ENCODE measurements around the gene GDPD1. TPM values are rescaled to one million over a fixed set of nuclear protein-coding genes. Genes with fewer than 3 reads are reported as not detected.
"Not testable (repeated sequence)": the region's sequence is repeated elsewhere in the genome, so short reads cannot be mapped to it uniquely, and the experiment has no call there.

The GDPD1 gene
- polyA plus RNA-seq, 1 donor from 2014 or later: 40.1 TPM

- Histone ChIP-seq H3K79me2 (replicated peaks; ENCODE audit: insufficient read depth, low read length) (no peaks in the 10 kb centered on the region), H3K36me3 (ENCODE audit: insufficient read depth, low read length) (no peaks in the 10 kb centered on the region), H3K9me3 (ENCODE audit: low read length) (no peaks in the 10 kb centered on the region), H3K27ac (ENCODE audit: low read length) (no peak overlapping the region), H2AFZ (ENCODE audit: low read depth, low read length) (no peak overlapping the region), H3K9me2 (ENCODE audit: insufficient read depth, low read length) (no peaks in the 10 kb centered on the region), H4K20me1 (ENCODE audit: insufficient read depth) (no peaks in the 10 kb centered on the region), H3F3A (ENCODE audit: insufficient read depth, low read length, poor library complexity, severe bottlenecking) (no peaks in the 10 kb centered on the region), H3K4me2 (ENCODE audit: low read length) (no peak overlapping the region), H3K9ac (ENCODE audit: low read length) (no peak overlapping the region), H3K4me3 (ENCODE audit: low read length) (no peak overlapping the region), H3K27me3 (ENCODE audit: insufficient read depth, low read depth, low read length) (no peaks in the 10 kb centered on the region)
- TF ChIP-seq RAD21 (conservative IDR thresholded peaks at IDR 0.05) (peak; percentile 95), SMC3 (conservative IDR thresholded peaks at IDR 0.05; ENCODE audit: poor library complexity) (peak; percentile 97), EP300 (conservative IDR thresholded peaks at IDR 0.05; ENCODE audit: poor library complexity, severe bottlenecking) (no peak), REST (IDR thresholded peaks at IDR 0.05; ENCODE audit: borderline replicate concordance) (no peak), MXI1 (conservative IDR thresholded peaks at IDR 0.05; ENCODE audit: poor library complexity, severe bottlenecking) (no peak), TAF1 (IDR thresholded peaks at IDR 0.05; ENCODE audit: low read depth) (no peak), CTCF (IDR thresholded peaks at IDR 0.05; ENCODE audit: poor library complexity, severe bottlenecking) (peak; percentile 96), EZH2 (IDR thresholded peaks at IDR 0.05; ENCODE audit: borderline replicate concordance, insufficient read depth, low read length, poor library complexity, severe bottlenecking) (no peak), POLR2AphosphoS5 (IDR thresholded peaks at IDR 0.05) (no peak)
These were observed 90.7 kb downstream of the GDPD1 start for GRCh38 chr17:59311051-59311468.

GRCh38 chr17:59311521-59311920 is 91.2 kb downstream of the GDPD1 start:
- H3K27ac ChIP-seq (ENCODE audit: low read length); H3K27me3 ChIP-seq (ENCODE audit: insufficient read depth, low read depth, low read length); H3K4me2 ChIP-seq (ENCODE audit: low read length); H4K20me1 ChIP-seq (ENCODE audit: insufficient read depth); H3K4me3 ChIP-seq (ENCODE audit: low read length); H3K36me3 ChIP-seq (ENCODE audit: insufficient read depth, low read length); H3K9ac ChIP-seq (ENCODE audit: low read length); H3K9me3 ChIP-seq (ENCODE audit: low read length); H3K79me2 ChIP-seq (replicated peaks; ENCODE audit: insufficient read depth, low read length); H3F3A ChIP-seq (ENCODE audit: insufficient read depth, low read length, poor library complexity, severe bottlenecking); H2AFZ ChIP-seq (ENCODE audit: low read depth, low read length); H3K9me2 ChIP-seq (ENCODE audit: insufficient read depth, low read length): not testable (repeated sequence)

GRCh38 chr17:59315866-59316265 is 95.6 kb downstream of the GDPD1 start:
- Histone ChIP-seq H3F3A (ENCODE audit: insufficient read depth, low read length, poor library complexity, severe bottlenecking) (no peaks in the 10 kb centered on the region), H3K27ac (ENCODE audit: low read length) (no peak overlapping the region), H3K4me3 (ENCODE audit: low read length) (no peak overlapping the region), H3K4me2 (ENCODE audit: low read length) (no peak overlapping the region), H3K27me3 (ENCODE audit: insufficient read depth, low read depth, low read length) (no peaks in the 10 kb centered on the region), H3K9me3 (ENCODE audit: low read length) (no peaks in the 10 kb centered on the region), H3K36me3 (ENCODE audit: insufficient read depth, low read length) (no peaks in the 10 kb centered on the region), H2AFZ (ENCODE audit: low read depth, low read length) (no peak overlapping the region), H3K79me2 (replicated peaks; ENCODE audit: insufficient read depth, low read length) (no peaks in the 10 kb centered on the region), H4K20me1 (ENCODE audit: insufficient read depth) (no peaks in the 10 kb centered on the region), H3K9me2 (ENCODE audit: insufficient read depth, low read length) (no peaks in the 10 kb centered on the region), H3K9ac (ENCODE audit: low read length) (no peak overlapping the region)
- no peak for TF ChIP-seq EZH2 (IDR thresholded peaks at IDR 0.05; ENCODE audit: borderline replicate concordance, insufficient read depth, low read length, poor library complexity, severe bottlenecking)
- no peak for TF ChIP-seq RAD21 (conservative IDR thresholded peaks at IDR 0.05)
- no peak for TF ChIP-seq EP300 (conservative IDR thresholded peaks at IDR 0.05; ENCODE audit: poor library complexity, severe bottlenecking)
- TF ChIP-seq TAF1 (IDR thresholded peaks at IDR 0.05; ENCODE audit: low read depth): no peak
- TF ChIP-seq CTCF (IDR thresholded peaks at IDR 0.05; ENCODE audit: poor library complexity, severe bottlenecking): no peak
- no peak for TF ChIP-seq POLR2AphosphoS5 (IDR thresholded peaks at IDR 0.05)
- no peak for TF ChIP-seq MXI1 (conservative IDR thresholded peaks at IDR 0.05; ENCODE audit: poor library complexity, severe bottlenecking)
- TF ChIP-seq SMC3 (conservative IDR thresholded peaks at IDR 0.05; ENCODE audit: poor library complexity): no peak
- TF ChIP-seq REST (IDR thresholded peaks at IDR 0.05; ENCODE audit: borderline replicate concordance): no peak

Measured in neural cell (in vitro differentiated cells).